DOHH2 (cell line): ENCODE measurements around the gene DCUN1D3.

ENCODE experiments used
- H3F3A ChIP-seq: fragments of 200-600 bp; sonication (generic), shearing (Covaris generic); 2 replicates; pipeline ENCODE4 v1.6.0; 2016; ENCODE audit warnings: antibody characterized with exemption, mild to moderate bottlenecking; ENCODE audit not compliant: control insufficient read depth, insufficient read depth
- H3K27ac ChIP-seq: fragments of 200-600 bp; sonication (generic); 2 replicates; pipeline ENCODE4 v1.5.1; 2014; ENCODE audit warnings: low read depth, mild to moderate bottlenecking, low read length, moderate library complexity
- H3K27me3 ChIP-seq: fragments of 200-600 bp; sonication (generic); 2 replicates; pipeline ENCODE4 v1.6.1; 2014; ENCODE audit warnings: mild to moderate bottlenecking, low read length, mixed read lengths; ENCODE audit not compliant: control insufficient read depth
- H3K36me3 ChIP-seq: fragments of 200-600 bp; sonication (generic); 2 replicates; pipeline ENCODE4 v1.6.1; 2014; ENCODE audit warnings: mild to moderate bottlenecking, low read length, moderate library complexity, mixed read lengths; ENCODE audit not compliant: control insufficient read depth
- H3K4me1 ChIP-seq: fragments of 200-600 bp; sonication (generic); 2 replicates; pipeline ENCODE4 v1.6.1; 2014; ENCODE audit warnings: mild to moderate bottlenecking, low read length, mixed read lengths; ENCODE audit not compliant: control insufficient read depth
- H3K4me2 ChIP-seq: fragments of 200-600 bp; sonication (generic); 2 replicates; pipeline ENCODE4 v1.6.0; 2014; ENCODE audit warnings: mild to moderate bottlenecking, low read length, moderate library complexity
- H3K4me3 ChIP-seq: fragments of 200-600 bp; sonication (generic); 2 replicates; pipeline ENCODE4 v1.5.1; 2014; ENCODE audit warnings: mild to moderate bottlenecking, low read length, mixed read lengths
- H3K79me2 ChIP-seq: fragments of 200-600 bp; sonication (generic); 2 replicates; pipeline ENCODE4 v1.6.1; 2014; ENCODE audit warnings: mild to moderate bottlenecking, low read length, mixed read lengths; ENCODE audit not compliant: control insufficient read depth
- H3K9me2 ChIP-seq: fragments of 200-600 bp; sonication (generic); replicated peaks from 2 replicates; pipeline ENCODE4 v1.6.1; 2014; ENCODE audit warnings: mild to moderate bottlenecking, low read length, mixed read lengths; ENCODE audit not compliant: control insufficient read depth
- H3K9me3 ChIP-seq: fragments of 200-600 bp; sonication (generic); 2 replicates; pipeline ENCODE4 v1.6.1; 2014; ENCODE audit warnings: antibody characterized with exemption, low read length, mixed read lengths; ENCODE audit not compliant: control insufficient read depth, insufficient read depth
- H4K20me1 ChIP-seq: fragments of 200-600 bp; sonication (generic); 2 replicates; pipeline ENCODE4 v1.6.0; 2014; ENCODE audit warnings: low read depth, mild to moderate bottlenecking, antibody characterized with exemption, low read length, moderate library complexity; ENCODE audit not compliant: control insufficient read depth, insufficient read depth
- EZH2phosphoT487 ChIP-seq: fragments of 200-600 bp; sonication (generic); IDR thresholded peaks from 2 replicates; pipeline ENCODE4 v1.6.1; 2017; ENCODE audit warnings: borderline replicate concordance, mild to moderate bottlenecking, antibody characterized with exemption, low read length, moderate library complexity, mixed read lengths
- TF ChIP-seq, protein P1 (sequence below): fragments of 200-600 bp; sonication (generic); IDR thresholded peaks from one replicate; pipeline ENCODE4 v1.5.1; 2014; ENCODE audit warnings: antibody characterized with exemption, mild to moderate bottlenecking, low read depth, low read length; ENCODE audit not compliant: poor library complexity, severe bottlenecking

The DCUN1D3 gene

DNA sequence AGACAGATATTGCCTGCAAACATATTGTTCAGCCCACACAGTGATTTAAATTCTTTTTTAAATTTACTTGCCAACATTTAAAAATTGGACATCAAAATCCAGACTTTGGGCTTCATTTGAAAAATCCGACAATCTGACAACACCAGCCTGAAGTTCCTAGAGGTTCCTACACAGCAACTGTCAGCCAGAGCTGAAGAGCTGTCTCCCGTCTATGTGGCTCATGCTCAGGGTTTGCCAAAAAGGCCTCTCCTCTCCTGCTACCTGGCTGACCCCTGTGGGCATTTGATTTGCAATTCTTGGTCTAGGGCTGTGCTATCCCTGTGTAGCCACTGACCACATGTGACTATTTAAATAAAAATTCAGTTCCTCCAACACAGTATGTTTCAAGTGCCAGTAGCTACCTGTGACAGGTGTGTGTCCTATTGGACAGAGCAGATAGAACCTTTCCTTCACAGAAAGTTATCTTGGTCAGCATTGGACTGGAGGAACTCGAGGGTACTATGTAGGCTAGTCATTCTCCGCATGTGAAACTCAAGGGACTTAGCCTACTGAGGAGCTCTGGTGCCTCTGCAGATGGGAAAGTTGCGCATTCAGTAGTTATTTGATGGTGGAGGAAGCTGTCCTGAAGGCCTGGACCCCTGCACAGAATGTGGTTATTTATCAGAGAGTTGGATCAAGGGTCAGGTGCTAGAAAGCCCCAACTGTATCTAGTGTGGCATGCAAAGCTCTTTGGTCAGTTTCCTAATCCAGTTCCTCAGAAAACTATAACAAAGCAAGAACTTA lies 3.1 kb upstream of the DCUN1D3 start:
- H3K9me2 ChIP-seq: no peaks in the 10 kb centered on the region
- peaks cover 72% of the 10 kb centered on the region for H3K79me2 ChIP-seq
- peak overlapping the region; percentile 82 for H3K4me2 ChIP-seq
- no peak for TF ChIP-seq EZH2phosphoT487
- TF ChIP-seq, protein P1, sequence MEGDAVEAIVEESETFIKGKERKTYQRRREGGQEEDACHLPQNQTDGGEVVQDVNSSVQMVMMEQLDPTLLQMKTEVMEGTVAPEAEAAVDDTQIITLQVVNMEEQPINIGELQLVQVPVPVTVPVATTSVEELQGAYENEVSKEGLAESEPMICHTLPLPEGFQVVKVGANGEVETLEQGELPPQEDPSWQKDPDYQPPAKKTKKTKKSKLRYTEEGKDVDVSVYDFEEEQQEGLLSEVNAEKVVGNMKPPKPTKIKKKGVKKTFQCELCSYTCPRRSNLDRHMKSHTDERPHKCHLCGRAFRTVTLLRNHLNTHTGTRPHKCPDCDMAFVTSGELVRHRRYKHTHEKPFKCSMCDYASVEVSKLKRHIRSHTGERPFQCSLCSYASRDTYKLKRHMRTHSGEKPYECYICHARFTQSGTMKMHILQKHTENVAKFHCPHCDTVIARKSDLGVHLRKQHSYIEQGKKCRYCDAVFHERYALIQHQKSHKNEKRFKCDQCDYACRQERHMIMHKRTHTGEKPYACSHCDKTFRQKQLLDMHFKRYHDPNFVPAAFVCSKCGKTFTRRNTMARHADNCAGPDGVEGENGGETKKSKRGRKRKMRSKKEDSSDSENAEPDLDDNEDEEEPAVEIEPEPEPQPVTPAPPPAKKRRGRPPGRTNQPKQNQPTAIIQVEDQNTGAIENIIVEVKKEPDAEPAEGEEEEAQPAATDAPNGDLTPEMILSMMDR: no peak
- peaks cover 9% of the 10 kb centered on the region for H3F3A ChIP-seq
- peak overlapping the region; percentile 49 for H3K4me3 ChIP-seq
- no peak overlapping the region for H3K27ac ChIP-seq
- H3K4me1 ChIP-seq: peaks cover 47% of the 10 kb centered on the region
- no peaks in the 10 kb centered on the region for H3K9me3 ChIP-seq
- peaks cover 17% of the 10 kb centered on the region for H3K36me3 ChIP-seq
- no peaks in the 10 kb centered on the region for H3K27me3 ChIP-seq
- peaks cover 11% of the 10 kb centered on the region; the same call in 1 of the 2 replicates for H4K20me1 ChIP-seq

DNA sequence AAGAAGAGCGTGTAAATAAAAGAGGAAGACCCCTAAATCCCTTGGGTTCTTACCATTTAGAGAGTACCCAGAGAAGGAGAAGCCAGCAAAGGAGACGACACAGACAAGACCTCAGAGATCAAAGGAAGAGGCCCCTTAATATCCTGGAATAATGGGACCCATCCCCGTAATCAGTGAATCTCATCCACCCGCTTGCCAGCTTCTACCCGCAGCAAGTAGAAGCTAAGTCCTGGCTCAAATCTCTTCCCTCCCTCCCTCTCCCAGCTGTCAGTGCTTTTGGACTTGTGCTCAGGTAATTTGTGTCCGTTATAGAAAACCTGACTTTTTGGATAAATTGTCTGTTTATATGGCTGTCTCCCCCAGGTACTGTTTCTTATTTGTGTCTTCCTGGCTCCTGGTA lies 2.3 kb upstream of the DCUN1D3 start:
- Histone ChIP-seq H3K4me2 (peak overlapping the region; percentile 82), H3K27ac (no peak overlapping the region), H3K9me2 (no peaks in the 10 kb centered on the region), H4K20me1 (peaks cover 11% of the 10 kb centered on the region; the same call in 1 of the 2 replicates), H3K27me3 (no peaks in the 10 kb centered on the region), H3K79me2 (peaks cover 80% of the 10 kb centered on the region), H3K4me3 (peak overlapping the region; percentile 90), H3K36me3 (peaks cover 17% of the 10 kb centered on the region), H3K4me1 (peaks cover 53% of the 10 kb centered on the region), H3F3A (peaks cover 9% of the 10 kb centered on the region), H3K9me3 (no peaks in the 10 kb centered on the region)
- TF ChIP-seq, protein P1: no peak
- TF ChIP-seq EZH2phosphoT487: no peak

DNA sequence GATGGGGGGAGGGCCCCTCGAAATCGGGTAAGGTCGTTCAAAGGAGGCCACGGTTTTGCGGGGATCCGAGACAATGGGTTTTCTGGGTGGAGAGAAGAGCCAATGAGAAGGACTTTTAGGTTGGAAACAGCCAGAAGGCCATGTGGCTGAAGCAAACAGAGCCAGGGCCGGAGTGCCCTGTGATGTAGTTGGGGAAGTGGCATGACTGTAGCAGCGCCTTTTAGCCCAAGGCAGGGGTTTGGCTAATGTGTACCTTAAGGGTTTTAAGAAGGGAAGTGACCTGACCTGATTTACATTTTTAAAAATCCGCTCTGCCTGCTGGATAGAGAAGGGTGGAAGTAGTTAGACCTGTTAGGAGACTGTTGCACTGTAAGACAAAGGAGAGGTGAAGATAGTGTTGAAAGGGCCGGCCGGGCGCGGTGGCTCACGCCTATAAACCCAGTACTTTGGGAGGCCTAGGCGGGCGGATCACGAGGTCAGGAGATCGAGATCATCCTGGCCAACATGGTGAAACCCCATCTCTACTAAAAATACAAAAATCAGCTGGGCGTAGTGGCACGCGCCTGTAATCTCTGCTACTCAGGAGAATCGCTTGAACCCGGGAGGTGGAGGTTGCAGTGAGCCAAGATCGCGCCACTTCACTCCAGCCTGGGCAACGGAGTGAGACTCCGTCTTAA lies 1.4 kb upstream of the DCUN1D3 start:
- peaks cover 53% of the 10 kb centered on the region for H3K4me1 ChIP-seq
- peaks cover 9% of the 10 kb centered on the region for H3F3A ChIP-seq
- H3K79me2 ChIP-seq: peaks cover 82% of the 10 kb centered on the region

More for the DNA sequence above, 1.4 kb upstream of the DCUN1D3 start:
- peaks cover 11% of the 10 kb centered on the region; the same call in 1 of the 2 replicates for H4K20me1 ChIP-seq
- H3K27ac ChIP-seq: peak overlapping the region; percentile 81
- peak overlapping the region; percentile 82 for H3K4me2 ChIP-seq
- peak overlapping the region; percentile 90 for H3K4me3 ChIP-seq
- H3K9me3 ChIP-seq: no peaks in the 10 kb centered on the region
- peaks cover 17% of the 10 kb centered on the region for H3K36me3 ChIP-seq
- no peak for TF ChIP-seq EZH2phosphoT487
- TF ChIP-seq, protein P1: no peak
- no peaks in the 10 kb centered on the region for H3K27me3 ChIP-seq
- no peaks in the 10 kb centered on the region for H3K9me2 ChIP-seq
